Measurements from ENCODE around the gene ALDH1B1. TPM values are rescaled to one million over a fixed set of nuclear protein-coding genes. Genes with fewer than 3 reads are reported as not detected.

Gene ALDH1B1
- total and polyA plus RNA-seq, 2 of the 13 experiments (the other 11 are each of a cell fraction or from before 2014, with no cell fraction given) = 45.1 to 125 TPM

DNA sequence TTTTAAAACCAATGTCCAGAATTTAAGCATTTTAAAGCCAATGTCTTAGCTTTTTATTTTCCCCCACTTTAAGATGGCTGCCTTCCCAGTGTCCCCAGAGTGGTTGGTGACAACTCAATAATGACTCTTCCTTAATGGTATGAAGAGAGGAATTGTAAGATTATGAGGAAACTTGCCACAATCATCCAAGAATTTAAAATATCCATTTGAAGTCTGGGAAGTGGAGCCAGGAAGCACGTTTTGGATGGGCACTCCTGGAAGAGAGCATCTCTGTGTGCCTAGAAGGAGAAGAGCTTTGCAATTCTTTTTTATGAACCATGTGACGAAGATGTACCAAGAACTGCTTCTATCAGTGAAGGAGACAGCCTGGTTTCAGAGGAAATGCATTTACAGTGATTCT lies 43.0 kb downstream of the ALDH1B1 start:
- no peak overlapping the region for H3K4me2 ChIP-seq (ENCODE audit: low read depth, low read length)
- TF ChIP-seq, protein P1, sequence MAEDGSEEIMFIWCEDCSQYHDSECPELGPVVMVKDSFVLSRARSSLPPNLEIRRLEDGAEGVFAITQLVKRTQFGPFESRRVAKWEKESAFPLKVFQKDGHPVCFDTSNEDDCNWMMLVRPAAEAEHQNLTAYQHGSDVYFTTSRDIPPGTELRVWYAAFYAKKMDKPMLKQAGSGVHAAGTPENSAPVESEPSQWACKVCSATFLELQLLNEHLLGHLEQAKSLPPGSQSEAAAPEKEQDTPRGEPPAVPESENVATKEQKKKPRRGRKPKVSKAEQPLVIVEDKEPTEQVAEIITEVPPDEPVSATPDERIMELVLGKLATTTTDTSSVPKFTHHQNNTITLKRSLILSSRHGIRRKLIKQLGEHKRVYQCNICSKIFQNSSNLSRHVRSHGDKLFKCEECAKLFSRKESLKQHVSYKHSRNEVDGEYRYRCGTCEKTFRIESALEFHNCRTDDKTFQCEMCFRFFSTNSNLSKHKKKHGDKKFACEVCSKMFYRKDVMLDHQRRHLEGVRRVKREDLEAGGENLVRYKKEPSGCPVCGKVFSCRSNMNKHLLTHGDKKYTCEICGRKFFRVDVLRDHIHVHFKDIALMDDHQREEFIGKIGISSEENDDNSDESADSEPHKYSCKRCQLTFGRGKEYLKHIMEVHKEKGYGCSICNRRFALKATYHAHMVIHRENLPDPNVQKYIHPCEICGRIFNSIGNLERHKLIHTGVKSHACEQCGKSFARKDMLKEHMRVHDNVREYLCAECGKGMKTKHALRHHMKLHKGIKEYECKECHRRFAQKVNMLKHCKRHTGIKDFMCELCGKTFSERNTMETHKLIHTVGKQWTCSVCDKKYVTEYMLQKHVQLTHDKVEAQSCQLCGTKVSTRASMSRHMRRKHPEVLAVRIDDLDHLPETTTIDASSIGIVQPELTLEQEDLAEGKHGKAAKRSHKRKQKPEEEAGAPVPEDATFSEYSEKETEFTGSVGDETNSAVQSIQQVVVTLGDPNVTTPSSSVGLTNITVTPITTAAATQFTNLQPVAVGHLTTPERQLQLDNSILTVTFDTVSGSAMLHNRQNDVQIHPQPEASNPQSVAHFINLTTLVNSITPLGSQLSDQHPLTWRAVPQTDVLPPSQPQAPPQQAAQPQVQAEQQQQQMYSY (CRISPR knock-in tag; IDR thresholded peaks at IDR 0.05) = no peak
- TF ChIP-seq HNRNPK (IDR thresholded peaks at IDR 0.05; ENCODE audit: low read depth, low read length, poor library complexity, severe bottlenecking) (no peak), SMAD1 (CRISPR knock-in tag; IDR thresholded peaks at IDR 0.05; ENCODE audit: borderline replicate concordance, low read depth) (no peak), HCFC1 (IDR thresholded peaks at IDR 0.05; ENCODE audit: low read depth, low read length) (no peak), ZNF468 (CRISPR knock-in tag; IDR thresholded peaks at IDR 0.05) (no peak), PAF1 (CRISPR knock-in tag; IDR thresholded peaks at IDR 0.05) (no peak), ZNF121 (CRISPR knock-in tag; IDR thresholded peaks at IDR 0.05) (no peak)
- TF ChIP-seq, protein P2, sequence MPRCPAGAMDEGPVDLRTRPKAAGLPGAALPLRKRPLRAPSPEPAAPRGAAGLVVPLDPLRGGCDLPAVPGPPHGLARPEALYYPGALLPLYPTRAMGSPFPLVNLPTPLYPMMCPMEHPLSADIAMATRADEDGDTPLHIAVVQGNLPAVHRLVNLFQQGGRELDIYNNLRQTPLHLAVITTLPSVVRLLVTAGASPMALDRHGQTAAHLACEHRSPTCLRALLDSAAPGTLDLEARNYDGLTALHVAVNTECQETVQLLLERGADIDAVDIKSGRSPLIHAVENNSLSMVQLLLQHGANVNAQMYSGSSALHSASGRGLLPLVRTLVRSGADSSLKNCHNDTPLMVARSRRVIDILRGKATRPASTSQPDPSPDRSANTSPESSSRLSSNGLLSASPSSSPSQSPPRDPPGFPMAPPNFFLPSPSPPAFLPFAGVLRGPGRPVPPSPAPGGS (CRISPR knock-in tag; IDR thresholded peaks at IDR 0.05) = no peak
- FAIRE-seq (no peak), ATAC-seq (no peak), DNase-seq (ENCODE audit: low spot score) (no peak)
- ChIA-PET POLR2A (interaction anchor here (1.3 kb wide), 1 partner anchor 55 kb away, joined by 3 read pairs; no protein-coding TSS in a partner anchor), CTCF (ENCODE audit: low intra/inter-chr PET ratio, low total read pairs) (no interaction called here)
- H4K20me1 ChIP-seq (ENCODE audit: insufficient read depth, low read length) = no peaks in the 10 kb centered on the region
- peaks cover 0 to 5% of the 10 kb centered on the region in 2 experiments; a peak in 2 of 5 replicates for H3K27me3 ChIP-seq (ENCODE audit: control insufficient read depth in 1 of 2, insufficient read depth in 2 of 2, low read length in 2 of 2)
- H3K4me3 ChIP-seq (replicated peaks in 1 of 3; ENCODE audit: insufficient read depth in 1 of 3, low read depth in 2 of 3, low read length in 3 of 3) = no peak overlapping the region
- WGBS (ENCODE audit: low lambda C conversion rate) = 100% methylated on average over 2 of the region's 2 CpGs
- BruUV-seq (replicated peaks) = no TSS peak
- peaks cover 5% of the 10 kb centered on the region for H3K79me2 ChIP-seq (ENCODE audit: insufficient read depth, low read length)
- no peaks in the 10 kb centered on the region for H3K36me3 ChIP-seq (replicated peaks in 1 of 2; ENCODE audit: control insufficient read depth in 1 of 2, insufficient read depth in 2 of 2, low read length in 2 of 2)
- H3K27ac ChIP-seq (ENCODE audit: extremely low read length, insufficient read depth, low read length) = no peak overlapping the region
- no peak overlapping the region for H3K9ac ChIP-seq (ENCODE audit: insufficient read depth, low read depth, low read length)
- H3K4me1 ChIP-seq (ENCODE audit: insufficient read depth, low read length) = peaks cover 79% of the 10 kb centered on the region
- in situ Hi-C loops (cut with HindIII; ENCODE audit: extremely low pct_ligation_motif_present, low pct_unique_long_range_greater_than_20kb) = no loop called here
- no peak overlapping the region for H2AFZ ChIP-seq (ENCODE audit: low read length)
- intact Hi-C loops (cut with micrococcal nuclease; ENCODE audit: unreplicated experiment) = loop anchor here (10.0 kb wide), 1 partner anchor 391 kb away; no protein-coding TSS in a partner anchor
- H3K9me3 ChIP-seq (ENCODE audit: low read length) = no peaks in the 10 kb centered on the region

All from HepG2 (cell line).